ENCODE results near the gene KAZN. TPM values are rescaled to one million over a fixed set of nuclear protein-coding genes. Genes with fewer than 3 reads are reported as not detected.

KAZN gene
- total RNA-seq, 1 donor from 2014 or later, result 11.6 TPM

DNA sequence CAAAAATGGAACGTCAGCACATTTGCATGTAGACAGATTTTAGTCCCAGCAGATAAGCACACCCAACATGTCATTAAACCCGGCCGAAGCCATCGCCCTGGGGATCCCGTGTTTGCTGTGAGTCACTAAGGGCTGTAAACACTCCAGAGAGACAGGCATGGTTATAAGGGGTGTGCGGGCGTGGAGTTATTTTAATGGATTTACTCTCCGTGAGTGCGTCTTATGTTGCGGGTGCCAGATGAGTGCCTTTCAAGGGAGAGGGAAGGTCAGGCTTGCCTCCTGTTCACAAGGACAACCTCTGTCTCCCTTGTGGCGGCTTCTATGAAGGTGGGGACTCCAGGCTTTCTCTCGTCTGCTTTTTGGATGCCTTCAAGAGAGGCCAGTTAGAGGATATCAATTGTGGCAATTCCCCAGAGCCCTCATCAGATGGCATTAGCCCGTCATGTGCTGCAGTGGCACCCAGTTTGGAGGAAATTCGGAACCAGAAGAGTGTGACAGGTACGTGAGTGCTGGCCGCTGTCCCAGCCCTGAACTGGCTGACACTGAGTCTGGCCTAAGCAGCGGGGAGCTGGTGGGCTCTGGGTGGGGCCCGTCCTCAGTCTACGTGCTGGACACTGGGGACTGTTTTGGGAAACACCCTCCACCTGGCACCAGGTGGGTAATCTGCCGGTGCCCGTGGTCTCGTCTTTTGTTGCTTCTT is 331.2 kb downstream of the KAZN start:
- no peak overlapping the region for H3K4me3 Mint-ChIP-seq
- TF ChIP-seq, protein P1, sequence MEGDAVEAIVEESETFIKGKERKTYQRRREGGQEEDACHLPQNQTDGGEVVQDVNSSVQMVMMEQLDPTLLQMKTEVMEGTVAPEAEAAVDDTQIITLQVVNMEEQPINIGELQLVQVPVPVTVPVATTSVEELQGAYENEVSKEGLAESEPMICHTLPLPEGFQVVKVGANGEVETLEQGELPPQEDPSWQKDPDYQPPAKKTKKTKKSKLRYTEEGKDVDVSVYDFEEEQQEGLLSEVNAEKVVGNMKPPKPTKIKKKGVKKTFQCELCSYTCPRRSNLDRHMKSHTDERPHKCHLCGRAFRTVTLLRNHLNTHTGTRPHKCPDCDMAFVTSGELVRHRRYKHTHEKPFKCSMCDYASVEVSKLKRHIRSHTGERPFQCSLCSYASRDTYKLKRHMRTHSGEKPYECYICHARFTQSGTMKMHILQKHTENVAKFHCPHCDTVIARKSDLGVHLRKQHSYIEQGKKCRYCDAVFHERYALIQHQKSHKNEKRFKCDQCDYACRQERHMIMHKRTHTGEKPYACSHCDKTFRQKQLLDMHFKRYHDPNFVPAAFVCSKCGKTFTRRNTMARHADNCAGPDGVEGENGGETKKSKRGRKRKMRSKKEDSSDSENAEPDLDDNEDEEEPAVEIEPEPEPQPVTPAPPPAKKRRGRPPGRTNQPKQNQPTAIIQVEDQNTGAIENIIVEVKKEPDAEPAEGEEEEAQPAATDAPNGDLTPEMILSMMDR (conservative IDR thresholded peaks at IDR 0.05), result no peak
- no peaks in the 10 kb centered on the region for H3K9me3 Mint-ChIP-seq
- DNase-seq (ENCODE audit: low read depth, low spot score), result no peak
- H3K27me3 Mint-ChIP-seq (ENCODE audit: low read depth), result peaks cover 41% of the 10 kb centered on the region
- H3K36me3 Mint-ChIP-seq (ENCODE audit: low read depth), result no peaks in the 10 kb centered on the region
- peaks cover 12% of the 10 kb centered on the region for H3K4me1 Mint-ChIP-seq
- no peak overlapping the region for H3K27ac Mint-ChIP-seq (ENCODE audit: unreplicated experiment)

DNA sequence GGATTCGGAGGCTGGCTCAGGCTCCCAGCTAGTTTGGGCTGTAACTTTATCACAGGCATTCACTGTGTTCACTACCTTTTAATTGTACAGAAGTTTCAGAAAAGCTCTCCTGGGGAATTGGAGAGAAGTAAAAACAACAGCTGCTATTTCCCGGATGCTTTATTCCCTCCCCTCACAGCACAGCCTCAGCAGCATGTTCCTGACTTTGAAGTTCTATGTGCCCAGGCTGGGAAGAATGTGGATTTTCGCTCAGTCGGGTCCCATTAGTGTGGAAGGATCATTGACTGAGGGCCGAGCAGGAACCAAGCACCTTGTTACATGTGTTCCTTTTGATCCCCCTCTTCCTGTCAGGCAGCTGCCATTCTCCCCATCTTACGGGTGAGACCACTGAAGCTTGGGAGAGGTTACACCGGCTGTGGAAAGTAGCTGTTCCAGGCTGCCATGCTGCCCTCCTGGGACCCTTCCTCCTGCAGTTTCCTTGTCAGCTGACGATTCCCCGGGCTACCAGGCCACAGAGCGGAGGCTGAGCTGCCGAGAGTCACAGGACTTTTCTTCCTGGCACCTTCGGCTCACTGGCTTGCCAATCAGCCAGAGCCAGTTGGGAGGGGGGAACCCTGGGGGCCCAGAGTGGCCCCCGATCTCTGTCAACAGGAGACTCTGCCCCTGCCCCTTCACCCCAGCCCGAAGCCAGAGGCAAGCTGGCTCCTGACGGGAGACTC is 331.9 kb downstream of the KAZN start:
- Mint-ChIP-seq H3K4me1 (peaks cover 6% of the 10 kb centered on the region), H3K27ac (ENCODE audit: unreplicated experiment) (no peak overlapping the region), H3K9me3 (no peaks in the 10 kb centered on the region), H3K4me3 (no peak overlapping the region), H3K27me3 (ENCODE audit: low read depth) (peaks cover 34% of the 10 kb centered on the region), H3K36me3 (ENCODE audit: low read depth) (no peaks in the 10 kb centered on the region)
- DNase-seq (ENCODE audit: low read depth, low spot score), result no peak
- TF ChIP-seq, protein P1 (conservative IDR thresholded peaks at IDR 0.05), result no peak

DNA sequence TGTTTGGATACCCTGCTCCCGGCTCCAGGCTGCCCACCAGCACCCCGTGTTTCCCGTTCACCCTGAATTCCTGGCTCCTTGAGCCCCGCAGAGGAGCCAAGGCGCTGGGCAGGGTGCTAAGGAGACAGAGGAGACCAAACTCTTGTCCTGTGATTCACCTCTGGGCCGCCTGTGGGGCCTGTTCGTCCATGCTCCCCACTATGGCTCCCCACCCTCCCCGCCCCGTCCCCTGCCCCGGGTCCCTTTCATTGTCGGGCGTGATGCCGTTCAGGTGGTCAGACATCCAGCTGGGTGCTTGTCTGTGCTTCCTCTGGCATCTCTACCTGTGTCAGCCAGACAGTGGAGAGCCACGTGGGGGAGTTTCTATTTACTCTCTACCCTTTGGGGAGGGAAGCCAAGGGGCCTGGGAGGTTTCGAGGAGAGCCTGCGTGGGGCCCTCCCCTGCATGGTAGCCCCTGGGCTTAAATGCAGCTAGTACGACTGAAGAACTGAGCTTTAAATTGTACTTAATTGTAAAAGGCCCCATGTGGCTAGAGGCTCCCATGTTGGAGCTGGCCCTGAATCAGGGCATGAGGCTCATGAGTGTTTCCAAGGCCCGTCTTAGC is 333.7 kb downstream of the KAZN start:
- H3K4me3 Mint-ChIP-seq, result no peak overlapping the region
- no peak overlapping the region for H3K27ac Mint-ChIP-seq (ENCODE audit: unreplicated experiment)
- no peaks in the 10 kb centered on the region for H3K9me3 Mint-ChIP-seq
- peaks cover 3% of the 10 kb centered on the region for H3K4me1 Mint-ChIP-seq
- H3K36me3 Mint-ChIP-seq (ENCODE audit: low read depth), result no peaks in the 10 kb centered on the region
- H3K27me3 Mint-ChIP-seq (ENCODE audit: low read depth), result peaks cover 17% of the 10 kb centered on the region
- no peak for DNase-seq (ENCODE audit: low read depth, low spot score)
- TF ChIP-seq, protein P1 (conservative IDR thresholded peaks at IDR 0.05), result no peak

DNA sequence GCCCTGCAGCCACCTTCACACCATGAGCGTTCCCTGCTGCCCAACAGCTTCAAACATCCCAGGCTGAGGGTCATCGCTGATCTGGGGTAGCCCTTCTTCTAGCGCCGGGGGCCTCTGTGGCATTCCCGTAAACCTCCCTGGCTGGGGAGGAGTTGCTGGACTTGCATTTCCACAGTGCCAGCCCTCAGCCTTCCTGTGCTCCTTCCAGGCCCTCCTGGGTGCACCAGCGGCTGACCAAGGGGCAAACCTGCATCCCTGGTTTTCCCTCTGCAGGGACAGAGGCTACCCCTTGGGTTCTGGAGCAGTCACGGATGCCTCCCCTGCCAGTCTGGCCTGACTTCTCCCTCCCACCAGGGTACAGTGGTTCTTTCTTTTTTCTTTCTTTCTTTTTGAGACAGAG is 336.4 kb downstream of the KAZN start:
- Mint-ChIP-seq H3K4me1 (no peaks in the 10 kb centered on the region), H3K27me3 (ENCODE audit: low read depth) (no peaks in the 10 kb centered on the region), H3K27ac (ENCODE audit: unreplicated experiment) (no peak overlapping the region), H3K4me3 (no peak overlapping the region), H3K9me3 (no peaks in the 10 kb centered on the region), H3K36me3 (ENCODE audit: low read depth) (no peaks in the 10 kb centered on the region)
- no peak for DNase-seq (ENCODE audit: low read depth, low spot score)
- TF ChIP-seq, protein P1 (conservative IDR thresholded peaks at IDR 0.05), result no peak

DNA sequence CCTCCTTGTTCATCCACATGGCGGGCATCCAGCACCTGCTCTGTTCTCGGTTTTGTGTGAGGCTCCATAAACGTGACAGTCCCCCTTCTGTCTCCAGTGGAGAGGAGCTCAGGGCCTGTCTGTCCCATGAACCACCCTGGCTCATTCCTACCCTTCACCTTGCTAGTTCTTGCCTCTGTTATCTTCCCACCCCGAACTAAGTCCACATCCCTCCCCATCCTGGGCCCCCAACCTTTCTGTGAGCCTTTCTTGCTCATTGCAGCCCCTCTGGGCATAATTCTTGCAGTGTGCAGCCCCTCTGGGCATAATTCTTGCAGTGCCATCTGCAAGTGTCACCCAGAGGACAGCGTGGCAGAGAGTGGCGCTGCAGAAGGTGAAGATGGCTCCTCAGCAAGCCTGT is 338.3 kb downstream of the KAZN start:
- Mint-ChIP-seq H3K27ac (ENCODE audit: unreplicated experiment) (no peak overlapping the region), H3K9me3 (no peaks in the 10 kb centered on the region)
- TF ChIP-seq, protein P1 (conservative IDR thresholded peaks at IDR 0.05), result no peak

More for the DNA sequence above, 338.3 kb downstream of the KAZN start:
- Mint-ChIP-seq H3K36me3 (ENCODE audit: low read depth) (no peaks in the 10 kb centered on the region), H3K4me3 (no peak overlapping the region), H3K4me1 (peaks cover 5% of the 10 kb centered on the region), H3K27me3 (ENCODE audit: low read depth) (peaks cover 2% of the 10 kb centered on the region)
- DNase-seq (ENCODE audit: low read depth, low spot score), result no peak

All from neural crest cell (in vitro differentiated cells).